ENCODE results near the gene LGALS4. TPM values are rescaled to one million over a fixed set of nuclear protein-coding genes. Genes with fewer than 3 reads are reported as not detected.
A peak's percentile ranks its signal among the peaks of the same experiment; 100 is the strongest.

Gene LGALS4
- total RNA-seq, 1 donor from 2014 or later, result 4.2 TPM

DNA sequence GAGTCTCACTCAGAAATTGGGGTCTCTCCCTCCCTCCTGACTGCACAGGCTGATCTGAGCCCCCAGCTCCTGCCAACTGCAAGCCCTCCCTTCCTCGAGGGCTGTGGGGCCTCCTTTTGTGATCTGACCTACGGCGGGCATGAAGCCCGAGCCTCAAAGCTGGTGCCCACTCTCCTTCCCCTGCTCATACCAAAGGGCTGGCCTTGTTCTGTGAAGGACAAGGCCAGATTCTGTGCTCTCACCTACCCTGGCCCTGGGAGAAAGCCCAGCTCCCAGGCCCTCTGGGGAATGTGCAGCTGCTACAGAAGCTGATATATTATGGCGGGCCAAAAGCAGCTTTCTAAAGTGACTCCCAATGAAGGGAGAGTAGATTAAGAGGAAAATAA is 27.8 kb upstream of the LGALS4 start:
- TF ChIP-seq, protein P1, sequence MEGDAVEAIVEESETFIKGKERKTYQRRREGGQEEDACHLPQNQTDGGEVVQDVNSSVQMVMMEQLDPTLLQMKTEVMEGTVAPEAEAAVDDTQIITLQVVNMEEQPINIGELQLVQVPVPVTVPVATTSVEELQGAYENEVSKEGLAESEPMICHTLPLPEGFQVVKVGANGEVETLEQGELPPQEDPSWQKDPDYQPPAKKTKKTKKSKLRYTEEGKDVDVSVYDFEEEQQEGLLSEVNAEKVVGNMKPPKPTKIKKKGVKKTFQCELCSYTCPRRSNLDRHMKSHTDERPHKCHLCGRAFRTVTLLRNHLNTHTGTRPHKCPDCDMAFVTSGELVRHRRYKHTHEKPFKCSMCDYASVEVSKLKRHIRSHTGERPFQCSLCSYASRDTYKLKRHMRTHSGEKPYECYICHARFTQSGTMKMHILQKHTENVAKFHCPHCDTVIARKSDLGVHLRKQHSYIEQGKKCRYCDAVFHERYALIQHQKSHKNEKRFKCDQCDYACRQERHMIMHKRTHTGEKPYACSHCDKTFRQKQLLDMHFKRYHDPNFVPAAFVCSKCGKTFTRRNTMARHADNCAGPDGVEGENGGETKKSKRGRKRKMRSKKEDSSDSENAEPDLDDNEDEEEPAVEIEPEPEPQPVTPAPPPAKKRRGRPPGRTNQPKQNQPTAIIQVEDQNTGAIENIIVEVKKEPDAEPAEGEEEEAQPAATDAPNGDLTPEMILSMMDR (IDR thresholded peaks at IDR 0.05), result no peak
- ATAC-seq (no peak), DNase-seq (no peak)
- H3K9me3 ChIP-seq, result no peaks in the 10 kb centered on the region
- intact Hi-C loops (cut with DNase I), result no loop called here
- H3K36me3 ChIP-seq, result peaks cover 100% of the 10 kb centered on the region
- peaks cover 40% of the 10 kb centered on the region for H3K4me1 ChIP-seq
- no peak overlapping the region for H3K4me3 ChIP-seq
- no peak overlapping the region for H3K27ac ChIP-seq
- no peaks in the 10 kb centered on the region for H3K27me3 ChIP-seq (ENCODE audit: low read depth)

DNA sequence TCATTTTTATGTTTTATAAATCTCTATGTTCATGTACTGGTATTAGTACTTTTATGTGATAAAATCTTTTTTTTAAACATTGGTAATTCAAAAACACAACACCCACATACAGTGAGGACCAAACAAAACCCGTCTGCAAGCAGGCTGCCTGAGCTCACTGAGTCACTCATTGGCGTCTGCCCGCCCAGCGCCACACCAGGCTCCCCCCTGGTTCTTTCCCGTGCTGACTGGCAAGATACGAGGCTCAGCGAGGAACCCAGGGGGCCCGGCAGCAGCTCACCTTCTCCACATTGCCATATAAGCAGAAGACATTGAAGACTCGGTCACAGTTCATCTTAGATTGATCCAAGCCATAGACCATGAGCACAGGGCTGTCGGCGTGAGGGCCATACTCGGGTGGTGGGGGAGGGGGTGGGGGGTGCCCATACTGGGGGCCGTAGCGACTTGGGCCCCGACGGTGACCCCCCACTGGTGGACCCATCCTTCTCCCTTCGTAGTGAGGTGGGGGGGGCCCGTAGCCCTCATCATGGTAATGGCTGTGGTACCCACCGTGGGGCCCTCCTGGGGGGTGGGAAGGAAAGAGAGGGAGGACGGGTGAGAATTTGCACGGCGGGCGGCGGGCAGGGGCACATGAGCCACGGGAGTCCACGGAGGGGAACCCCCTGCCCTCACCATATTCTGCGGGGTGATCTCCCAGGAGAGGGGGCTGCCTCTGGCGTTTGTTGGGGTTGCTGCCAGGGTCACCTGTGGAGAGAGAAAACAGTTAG is 27.3 kb upstream of the LGALS4 start:
- Histone ChIP-seq H3K4me3 (no peak overlapping the region), H3K9me3 (no peaks in the 10 kb centered on the region), H3K27me3 (ENCODE audit: low read depth) (no peaks in the 10 kb centered on the region), H3K27ac (no peak overlapping the region), H3K4me1 (peaks cover 37% of the 10 kb centered on the region), H3K36me3 (peaks cover 99% of the 10 kb centered on the region)
- intact Hi-C loops (cut with DNase I), result no loop called here
- DNase-seq (no peak), ATAC-seq (no peak)
- TF ChIP-seq, protein P1 (IDR thresholded peaks at IDR 0.05), result no peak

DNA sequence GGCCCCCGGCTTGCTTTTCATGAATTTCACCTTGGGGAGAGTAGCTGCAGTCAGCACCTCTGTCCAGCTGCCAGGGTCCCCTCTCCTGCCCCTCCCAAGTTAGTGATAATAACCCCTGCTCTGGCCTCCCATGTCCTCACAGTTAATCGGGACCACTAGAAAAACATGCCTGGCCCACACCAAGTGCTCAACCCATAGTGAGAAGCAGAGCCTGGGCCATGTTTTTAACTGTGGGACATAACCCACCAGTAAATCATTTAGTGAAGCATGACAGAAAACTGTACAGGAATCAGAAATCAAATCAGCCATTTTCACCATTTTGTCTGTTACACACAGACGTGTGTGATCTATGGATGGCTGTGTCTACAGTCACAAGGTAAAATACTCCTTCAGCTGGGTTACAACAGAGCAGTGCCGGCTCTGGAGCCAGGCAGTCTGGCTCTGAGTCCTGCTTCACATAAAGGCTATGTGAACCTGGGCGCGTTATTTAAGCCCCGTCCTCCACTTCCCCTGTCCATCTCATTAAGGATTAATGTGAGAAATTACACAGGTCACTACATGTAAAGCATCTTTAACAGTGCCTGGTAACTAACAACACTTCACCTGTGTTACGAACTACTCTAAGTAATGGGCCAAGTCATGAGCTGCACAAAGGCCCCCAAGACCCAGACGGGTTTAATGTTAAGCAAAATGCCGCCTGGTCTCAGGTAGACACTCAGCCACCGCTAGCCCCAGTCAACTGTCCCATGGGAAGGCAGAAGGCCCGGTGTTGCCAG is 26.4 kb upstream of the LGALS4 start:
- Histone ChIP-seq H3K4me1 (peaks cover 35% of the 10 kb centered on the region), H3K27me3 (ENCODE audit: low read depth) (no peaks in the 10 kb centered on the region), H3K36me3 (peaks cover 91% of the 10 kb centered on the region), H3K9me3 (no peaks in the 10 kb centered on the region), H3K27ac (no peak overlapping the region), H3K4me3 (no peak overlapping the region)
- TF ChIP-seq, protein P1 (IDR thresholded peaks at IDR 0.05), result no peak
- intact Hi-C loops (cut with DNase I), result no loop called here
- DNase-seq (no peak), ATAC-seq (no peak)

DNA sequence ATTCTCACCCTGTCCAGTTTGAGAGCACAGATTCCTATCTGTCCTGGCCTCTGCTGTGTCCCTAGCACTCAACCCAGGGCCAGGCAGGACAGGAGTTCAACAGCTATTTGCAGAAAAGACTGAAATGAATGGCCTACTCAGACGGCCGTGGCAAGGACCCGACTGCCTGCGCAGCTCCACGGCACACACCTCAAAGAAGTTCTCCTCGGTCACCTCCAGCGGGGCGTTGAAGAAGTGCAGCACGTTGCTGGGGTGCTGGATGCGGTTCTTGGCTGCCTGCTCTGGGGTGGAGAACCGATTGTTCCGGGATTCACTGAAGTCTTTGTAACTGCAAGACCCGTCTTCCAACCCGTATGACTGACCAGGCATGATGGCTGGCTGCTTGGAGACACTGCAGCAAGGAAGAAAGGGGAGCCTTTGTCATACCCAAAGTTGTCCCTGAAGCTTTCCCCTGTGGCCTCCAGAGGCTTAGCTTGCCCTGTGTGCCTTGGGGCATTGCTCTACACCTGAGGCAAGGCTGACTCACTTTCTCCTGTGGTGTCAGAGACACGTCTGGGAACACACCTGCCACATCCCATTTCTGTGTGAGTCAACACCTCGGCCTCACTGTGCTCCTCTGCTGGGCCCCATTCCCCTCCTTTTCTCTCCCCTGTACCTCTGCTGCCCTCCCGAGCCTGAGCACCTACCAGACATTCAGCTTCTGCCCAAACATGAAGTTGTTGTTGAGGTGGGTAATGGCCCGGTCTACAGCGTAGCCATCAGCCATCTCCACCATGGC is 25.7 kb upstream of the LGALS4 start:
- no peaks in the 10 kb centered on the region for H3K9me3 ChIP-seq
- H3K27me3 ChIP-seq (ENCODE audit: low read depth), result no peaks in the 10 kb centered on the region
- intact Hi-C loops (cut with DNase I), result no loop called here
- no peak overlapping the region for H3K4me3 ChIP-seq
- peaks cover 83% of the 10 kb centered on the region for H3K36me3 ChIP-seq
- DNase-seq (no peak), ATAC-seq (peak; percentile 16 to 25)
- H3K27ac ChIP-seq, result peak overlapping the region; percentile 24
- TF ChIP-seq, protein P1 (IDR thresholded peaks at IDR 0.05), result no peak
- peaks cover 29% of the 10 kb centered on the region for H3K4me1 ChIP-seq

DNA sequence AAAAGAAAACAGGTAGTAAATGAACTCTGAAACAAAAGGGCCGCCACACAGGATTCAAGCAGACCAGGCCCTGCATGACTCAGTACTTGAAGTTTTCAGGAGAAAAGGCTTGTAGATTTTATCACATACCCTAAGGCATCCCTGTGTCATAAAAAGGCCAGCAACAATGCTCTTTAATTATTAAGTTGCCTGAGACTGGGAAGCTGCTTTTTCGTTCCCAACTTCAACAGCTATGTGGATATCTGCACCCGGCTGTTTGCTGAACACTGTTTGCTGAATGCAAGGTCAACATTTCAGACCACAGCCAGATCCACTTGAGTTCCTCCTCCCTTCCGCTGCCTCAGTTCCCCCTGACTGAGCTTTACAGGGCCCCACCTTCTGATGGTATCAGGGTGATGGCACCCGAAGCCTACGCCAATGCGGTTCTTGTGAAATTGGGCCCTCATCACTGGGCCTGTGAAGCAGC is 24.9 kb upstream of the LGALS4 start:
- intact Hi-C loops (cut with DNase I), result no loop called here
- H3K4me3 ChIP-seq, result no peak overlapping the region
- ATAC-seq, result peak in 1 of 2 donors; percentile 31

More for the DNA sequence above, 24.9 kb upstream of the LGALS4 start:
- no peak for DNase-seq
- Histone ChIP-seq H3K36me3 (peaks cover 76% of the 10 kb centered on the region), H3K27me3 (ENCODE audit: low read depth) (no peaks in the 10 kb centered on the region), H3K4me1 (peaks cover 34% of the 10 kb centered on the region), H3K27ac (peak overlapping the region; percentile 24), H3K9me3 (no peaks in the 10 kb centered on the region)
- TF ChIP-seq, protein P1 (IDR thresholded peaks at IDR 0.05), result no peak

Data from lower lobe of right lung (tissue), 2 donors.